Measurements from ENCODE around the gene CDYL2.
"Not testable (repeated sequence)": the region's sequence is repeated elsewhere in the genome, so short reads cannot be mapped to it uniquely, and the experiment has no call there.

The CDYL2 gene

DNA sequence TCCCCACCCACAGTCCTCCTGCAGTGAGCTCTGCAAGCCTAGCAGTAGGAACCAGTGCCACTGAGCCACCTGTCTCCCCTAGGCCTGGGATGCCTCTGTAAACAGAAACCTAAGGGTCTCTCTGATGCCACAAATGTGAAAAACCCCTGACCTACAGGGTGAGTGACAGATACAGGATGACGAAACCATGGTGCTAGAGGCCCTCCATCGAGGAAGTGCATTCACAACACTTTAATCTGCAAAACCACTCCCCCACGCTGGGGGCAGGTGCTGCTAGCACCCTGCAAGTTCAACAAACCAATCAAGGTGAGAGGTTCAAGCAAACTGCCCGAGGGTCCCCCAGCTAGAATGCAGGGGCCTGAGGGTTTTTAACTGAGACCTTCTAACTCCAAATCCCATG, 59.5 kb downstream of the CDYL2 start:
- no peak for DNase-seq (ENCODE audit: low read depth)

- no peak for DNase-seq (ENCODE audit: low read depth)
These were observed 60.6 kb downstream of the CDYL2 start for GRCh38 chr16:80743772-80744171.

DNA sequence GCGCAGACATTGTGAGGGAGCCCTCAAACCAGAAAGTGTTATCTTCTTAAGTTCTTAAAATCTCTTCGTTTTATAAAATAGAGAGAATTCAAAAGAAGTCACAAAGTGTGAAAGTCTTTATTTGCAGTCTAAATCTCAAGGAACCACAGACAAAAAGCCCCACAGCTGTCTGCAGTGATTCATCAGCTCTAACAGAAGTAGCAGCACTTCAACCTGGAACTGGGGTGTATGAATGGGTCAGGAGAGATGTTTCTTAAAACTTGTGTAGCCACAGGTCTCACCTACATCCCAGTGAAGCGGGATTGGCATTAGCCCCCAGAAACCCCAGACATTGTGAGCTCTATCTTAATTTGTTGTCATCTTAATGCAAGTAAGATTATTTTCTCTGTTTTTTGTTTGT, 61.1 kb downstream of the CDYL2 start:
- no peak for DNase-seq (ENCODE audit: low read depth)

DNA sequence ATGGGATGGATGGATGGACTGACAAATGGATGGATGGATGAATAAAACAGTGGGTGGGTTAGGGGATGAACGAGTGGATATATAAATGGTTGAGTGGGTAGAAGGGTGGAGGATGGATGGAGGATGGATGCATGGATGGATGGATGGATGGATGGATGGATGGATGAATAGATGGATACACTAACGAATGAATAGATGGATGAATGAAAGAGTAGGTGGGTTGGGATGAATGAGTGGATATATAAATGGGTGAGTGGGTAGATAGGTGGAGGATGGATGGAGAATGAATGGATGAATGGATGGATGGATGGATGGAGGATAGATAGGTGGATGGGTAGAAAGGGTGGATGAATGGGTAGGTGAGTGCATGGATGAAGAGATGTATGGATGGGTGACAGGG, 62.1 kb downstream of the CDYL2 start:
- no peak for DNase-seq (ENCODE audit: low read depth)

GRCh38 chr16:80741724-80742123, 62.7 kb downstream of the CDYL2 start:
- no peak for DNase-seq (ENCODE audit: low read depth)

GRCh38 chr16:80739523-80739922, 64.9 kb downstream of the CDYL2 start:
- no peak for DNase-seq (ENCODE audit: low read depth)

- no peak for DNase-seq (ENCODE audit: low read depth)
These were observed 65.9 kb downstream of the CDYL2 start for GRCh38 chr16:80738521-80738920.

DNA sequence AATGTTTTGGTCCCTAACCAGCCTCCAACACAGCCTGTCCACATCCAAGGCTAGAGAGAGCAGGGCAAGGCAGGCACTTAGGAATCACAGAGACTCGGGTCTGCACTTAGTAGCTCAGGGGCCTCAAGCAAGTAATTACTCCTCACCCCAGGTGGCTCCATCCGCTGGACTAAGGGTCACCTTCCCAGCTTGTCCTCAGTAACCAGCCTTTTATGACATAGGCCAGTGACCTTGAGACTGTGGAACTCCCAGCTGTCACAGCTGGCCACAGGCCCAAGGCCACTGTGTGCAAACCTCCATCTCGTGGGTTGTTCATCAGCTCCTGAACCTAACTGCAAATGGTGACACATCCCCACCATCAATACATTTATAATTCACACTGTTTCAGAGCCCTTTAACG, 68.6 kb downstream of the CDYL2 start:
- DNase-seq (ENCODE audit: low read depth) = no peak

DNA sequence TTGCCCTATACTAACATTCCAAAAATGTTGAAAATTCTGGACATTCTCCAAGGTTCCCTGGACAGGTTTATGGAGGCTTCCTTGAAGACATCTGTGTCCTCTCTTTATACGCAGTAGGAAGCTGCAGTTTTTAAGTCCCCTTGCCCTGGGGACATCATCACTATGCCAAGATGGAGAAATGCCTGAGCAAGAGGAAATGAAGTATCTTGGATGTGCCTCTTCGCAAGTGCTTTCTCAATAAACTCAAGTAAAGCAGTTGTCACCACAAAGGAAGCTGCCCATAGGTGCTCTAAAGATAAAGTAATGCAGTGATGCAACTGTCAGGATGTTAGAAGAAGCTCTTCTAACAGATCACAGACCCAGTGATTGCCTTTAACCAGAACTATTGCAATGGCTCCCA, 71.0 kb downstream of the CDYL2 start:
- no peak for DNase-seq (ENCODE audit: low read depth)

GRCh38 chr16:80731915-80732314, 72.5 kb downstream of the CDYL2 start:
- DNase-seq (ENCODE audit: low read depth) = no peak

GRCh38 chr16:80727066-80727763, 77.2 kb downstream of the CDYL2 start:
- DNase-seq (ENCODE audit: low read depth) = not testable (repeated sequence)

- no peak for DNase-seq (ENCODE audit: low read depth)
These were observed 78.7 kb downstream of the CDYL2 start for GRCh38 chr16:80725566-80726162.

GRCh38 chr16:80723981-80724380, 80.4 kb downstream of the CDYL2 start:
- DNase-seq (ENCODE audit: low read depth) = no peak

DNA sequence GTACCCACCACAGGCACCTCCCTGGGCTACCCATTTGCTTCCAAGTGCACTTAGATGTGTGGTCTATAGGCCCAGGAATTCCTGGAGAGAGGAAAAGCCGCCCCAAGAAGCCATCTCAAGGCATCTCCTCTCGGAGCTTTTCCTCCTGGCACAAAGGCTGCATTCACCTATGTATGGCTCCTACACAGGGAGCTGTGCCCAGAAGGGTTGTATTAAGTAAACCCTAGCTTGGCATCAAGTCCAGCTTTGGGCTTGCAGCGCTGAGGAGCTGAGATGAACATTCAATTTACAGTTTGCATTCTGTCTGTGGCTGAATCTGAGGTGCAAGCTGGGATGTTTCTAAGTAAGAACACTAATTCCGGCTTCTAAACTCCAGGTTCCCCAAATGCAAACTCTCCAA, 81.3 kb downstream of the CDYL2 start:
- DNase-seq (ENCODE audit: low read depth) = no peak

GRCh38 chr16:80720804-80721371, 83.5 kb downstream of the CDYL2 start:
- no peak for DNase-seq (ENCODE audit: low read depth)

DNA sequence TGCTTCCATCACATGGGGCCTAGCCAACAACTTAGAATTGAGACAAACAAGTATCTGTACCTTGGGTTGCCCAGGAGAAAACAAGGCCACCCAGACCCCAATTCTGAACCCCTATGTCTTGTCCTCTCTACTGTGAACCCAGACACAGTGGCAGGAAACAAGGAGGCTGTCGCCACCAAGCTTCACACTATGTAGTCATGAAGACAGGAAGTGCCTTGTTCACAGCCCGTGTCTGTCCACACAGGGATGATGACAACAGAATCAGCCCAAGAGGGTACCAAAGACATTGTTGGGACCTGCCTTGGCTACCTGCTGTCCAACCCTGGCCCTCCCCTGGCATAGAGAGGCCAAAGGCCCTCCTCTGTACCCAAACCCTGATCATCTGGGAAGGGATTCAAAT, 84.8 kb downstream of the CDYL2 start:
- no peak for DNase-seq (ENCODE audit: low read depth)

GRCh38 chr16:80718480-80719220, 85.7 kb downstream of the CDYL2 start:
- no peak for DNase-seq (ENCODE audit: low read depth)

GRCh38 chr16:80717611-80718010, 86.8 kb downstream of the CDYL2 start:
- no peak for DNase-seq (ENCODE audit: low read depth)

GRCh38 chr16:80716564-80717139, 87.7 kb downstream of the CDYL2 start:
- DNase-seq (ENCODE audit: low read depth) = no peak

DNA sequence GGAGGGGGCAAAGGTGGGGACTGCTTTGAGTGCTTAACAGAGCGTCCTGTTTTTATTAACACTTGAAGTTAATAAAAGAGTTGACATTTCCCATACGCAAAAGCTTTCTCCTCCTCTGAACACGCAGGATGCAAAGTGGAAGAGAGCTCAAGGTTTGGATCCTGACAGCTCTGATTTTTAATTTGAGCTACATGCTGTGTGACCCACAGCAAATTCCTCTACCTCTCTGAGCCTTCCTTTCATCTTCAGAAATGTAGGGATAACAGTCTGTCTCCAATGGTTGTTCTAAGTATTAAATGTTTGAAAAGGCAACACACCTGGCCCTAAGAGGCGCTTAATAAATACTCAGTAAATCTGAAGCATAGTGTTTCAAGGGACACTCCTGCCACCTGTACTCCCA, 93.0 kb downstream of the CDYL2 start:
- DNase-seq (ENCODE audit: low read depth) = no peak

DNA sequence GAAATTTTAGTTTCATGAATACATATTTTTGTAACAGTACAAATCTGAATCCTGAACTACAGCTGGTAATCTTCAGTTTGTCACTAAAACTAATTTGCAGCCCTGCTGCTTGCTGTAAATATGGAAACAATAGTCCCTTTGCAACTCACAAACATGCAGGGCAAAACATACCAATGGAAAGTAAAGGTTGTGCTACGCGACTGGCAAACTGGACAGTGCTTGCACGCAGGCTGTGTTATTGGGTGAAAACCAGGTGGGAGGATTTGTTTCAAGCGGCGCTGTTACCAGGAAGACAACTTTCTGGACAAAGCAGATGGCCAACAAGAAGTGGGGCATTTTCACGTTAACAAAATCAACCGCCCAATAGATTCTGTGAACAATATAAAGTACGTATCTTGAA, 93.5 kb downstream of the CDYL2 start:
- no peak for DNase-seq (ENCODE audit: low read depth)

DNA sequence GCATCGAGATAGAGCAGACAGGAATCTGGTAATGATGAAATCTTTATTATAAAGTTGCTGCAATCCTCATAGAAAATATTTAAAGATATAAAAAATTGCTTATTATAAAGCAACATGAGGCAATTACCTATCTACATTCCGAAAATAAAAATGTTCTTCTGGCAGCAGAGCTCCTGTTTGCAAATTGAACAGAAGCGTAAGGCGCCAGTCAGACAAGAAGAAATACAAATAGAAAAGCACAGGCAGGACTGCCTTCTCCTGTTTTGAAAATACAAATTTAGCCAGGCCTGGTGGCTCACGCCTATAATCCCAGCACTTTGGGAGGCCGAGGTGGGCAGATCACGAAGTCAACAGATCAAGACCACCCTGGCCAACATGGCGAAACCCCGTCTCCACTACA, 95.6 kb downstream of the CDYL2 start:
- DNase-seq (ENCODE audit: low read depth) = no peak

DNA sequence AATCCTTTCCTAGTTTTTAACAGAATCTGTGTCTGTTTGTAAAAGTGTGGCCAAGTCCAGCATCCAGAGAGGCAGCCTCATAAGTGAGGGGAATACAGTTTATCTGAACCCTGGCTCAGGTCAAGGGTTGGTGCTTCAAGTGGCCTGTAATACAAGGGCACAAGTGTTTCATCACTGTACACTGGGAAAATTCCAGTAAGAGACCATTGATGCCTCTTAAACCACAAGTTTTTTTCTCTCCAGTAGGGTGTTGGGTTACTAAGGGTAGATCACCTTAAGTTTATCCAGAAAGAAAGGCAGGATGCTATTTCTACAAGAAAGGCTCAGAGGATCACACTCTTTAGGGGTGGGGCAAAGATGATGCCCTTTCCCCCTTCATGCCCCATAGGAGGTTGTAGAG, 96.7 kb downstream of the CDYL2 start:
- DNase-seq (ENCODE audit: low read depth) = no peak
